ENCODE results near the gene HIP1. TPM values are rescaled to one million over a fixed set of nuclear protein-coding genes. Genes with fewer than 3 reads are reported as not detected.
"Not testable (repeated sequence)": the region's sequence is repeated elsewhere in the genome, so short reads cannot be mapped to it uniquely, and the experiment has no call there.

Gene HIP1
- total RNA-seq, 2 donors from 2014 or later: 12.2 to 13.6 TPM

DNA sequence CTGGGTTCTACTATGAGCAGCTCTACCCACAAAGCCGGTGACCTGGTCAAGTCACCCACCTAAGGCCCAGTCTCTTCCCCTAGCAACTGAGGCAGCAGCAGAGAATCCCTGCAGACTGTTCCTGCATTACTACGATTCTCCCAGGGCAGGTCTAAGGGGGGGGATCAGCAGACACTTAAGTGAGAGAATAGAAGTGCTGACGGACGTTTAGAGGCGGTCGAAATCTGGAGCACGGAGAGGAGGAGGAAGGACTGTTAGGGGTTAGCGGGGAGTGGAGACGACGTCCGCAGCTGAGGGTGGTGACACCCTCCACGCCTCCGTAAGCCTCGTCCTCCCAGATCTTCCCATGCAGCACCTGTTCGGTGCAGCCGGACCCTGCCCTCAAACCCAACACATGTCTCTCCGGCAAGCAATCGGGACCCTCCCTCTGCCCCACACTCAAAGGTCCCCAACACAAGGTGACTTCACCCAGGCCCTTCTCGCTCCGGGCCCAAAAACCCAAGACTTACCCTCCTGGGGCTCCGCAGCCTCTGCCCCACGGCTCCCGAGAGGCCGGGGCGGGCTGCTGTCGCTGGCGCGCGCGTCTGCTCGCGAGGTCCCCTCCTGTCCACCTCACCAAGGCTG, 253.3 kb downstream of the HIP1 start:
- Histone ChIP-seq H3K4me3 (peak overlapping the region; percentile 85 to 87), H3K27ac (peak overlapping the region; percentile 85 to 86)
- H3K27me3 ChIP-seq; H3K36me3 ChIP-seq; DNase-seq (ENCODE audit: low spot score); H3K4me1 ChIP-seq; H3K9me3 ChIP-seq: not testable (repeated sequence)

Other genes starting within 250 kb of the HIP1 start
- not detected for gene SPDYE5, start 246.6 kb downstream of the HIP1 start, total RNA-seq
- 1 to 10 TPM in 1 of 2 donors, under 1 TPM in 1; 0.93 to 3.3 TPM for gene CCL26, start 33.3 kb upstream of the HIP1 start, total RNA-seq
- not detected for gene CCL24, start 74.9 kb upstream of the HIP1 start, total RNA-seq
- gene RHBDD2, start 140.1 kb upstream of the HIP1 start, total RNA-seq: 10 to 100 TPM; 43.5 to 60.0 TPM
- gene POR, start 176.2 kb upstream of the HIP1 start, total RNA-seq: 10 to 100 TPM; 53.4 to 85.3 TPM